Measurements from ENCODE around the gene DIPK2B.

DNA sequence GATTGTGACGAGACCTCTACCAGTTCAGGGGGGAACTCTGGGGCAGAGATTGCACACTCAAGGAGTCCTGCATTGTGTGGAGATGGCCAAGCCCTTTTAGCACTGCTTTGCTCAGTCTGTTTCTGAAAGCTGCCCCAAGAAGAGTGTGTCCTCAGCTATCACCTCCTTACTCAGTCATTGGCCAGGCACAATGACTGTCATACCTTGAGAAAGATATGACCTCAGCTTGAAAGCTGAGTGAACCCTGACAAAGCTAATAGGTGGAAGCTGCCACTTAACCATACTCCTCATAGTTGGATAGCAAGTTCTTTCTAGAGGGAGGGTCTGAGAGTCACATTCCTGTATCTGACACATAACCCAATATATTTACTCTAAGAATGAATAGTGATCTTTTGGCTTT lies 37.8 kb upstream of the DIPK2B start:
- TF ChIP-seq, protein P1, sequence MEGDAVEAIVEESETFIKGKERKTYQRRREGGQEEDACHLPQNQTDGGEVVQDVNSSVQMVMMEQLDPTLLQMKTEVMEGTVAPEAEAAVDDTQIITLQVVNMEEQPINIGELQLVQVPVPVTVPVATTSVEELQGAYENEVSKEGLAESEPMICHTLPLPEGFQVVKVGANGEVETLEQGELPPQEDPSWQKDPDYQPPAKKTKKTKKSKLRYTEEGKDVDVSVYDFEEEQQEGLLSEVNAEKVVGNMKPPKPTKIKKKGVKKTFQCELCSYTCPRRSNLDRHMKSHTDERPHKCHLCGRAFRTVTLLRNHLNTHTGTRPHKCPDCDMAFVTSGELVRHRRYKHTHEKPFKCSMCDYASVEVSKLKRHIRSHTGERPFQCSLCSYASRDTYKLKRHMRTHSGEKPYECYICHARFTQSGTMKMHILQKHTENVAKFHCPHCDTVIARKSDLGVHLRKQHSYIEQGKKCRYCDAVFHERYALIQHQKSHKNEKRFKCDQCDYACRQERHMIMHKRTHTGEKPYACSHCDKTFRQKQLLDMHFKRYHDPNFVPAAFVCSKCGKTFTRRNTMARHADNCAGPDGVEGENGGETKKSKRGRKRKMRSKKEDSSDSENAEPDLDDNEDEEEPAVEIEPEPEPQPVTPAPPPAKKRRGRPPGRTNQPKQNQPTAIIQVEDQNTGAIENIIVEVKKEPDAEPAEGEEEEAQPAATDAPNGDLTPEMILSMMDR (conservative IDR thresholded peaks at IDR 0.05): no peak
- no peak for TF ChIP-seq ZFX (IDR thresholded peaks at IDR 0.05)
